Measurements from ENCODE around the gene CHRNE. TPM values are rescaled to one million over a fixed set of nuclear protein-coding genes. Genes with fewer than 3 reads are reported as not detected.

The CHRNE gene
- total and polyA plus RNA-seq, 2 of the 13 experiments (the other 11 are each of a cell fraction or from before 2014, with no cell fraction given) = 0.53 to 0.59 TPM

DNA sequence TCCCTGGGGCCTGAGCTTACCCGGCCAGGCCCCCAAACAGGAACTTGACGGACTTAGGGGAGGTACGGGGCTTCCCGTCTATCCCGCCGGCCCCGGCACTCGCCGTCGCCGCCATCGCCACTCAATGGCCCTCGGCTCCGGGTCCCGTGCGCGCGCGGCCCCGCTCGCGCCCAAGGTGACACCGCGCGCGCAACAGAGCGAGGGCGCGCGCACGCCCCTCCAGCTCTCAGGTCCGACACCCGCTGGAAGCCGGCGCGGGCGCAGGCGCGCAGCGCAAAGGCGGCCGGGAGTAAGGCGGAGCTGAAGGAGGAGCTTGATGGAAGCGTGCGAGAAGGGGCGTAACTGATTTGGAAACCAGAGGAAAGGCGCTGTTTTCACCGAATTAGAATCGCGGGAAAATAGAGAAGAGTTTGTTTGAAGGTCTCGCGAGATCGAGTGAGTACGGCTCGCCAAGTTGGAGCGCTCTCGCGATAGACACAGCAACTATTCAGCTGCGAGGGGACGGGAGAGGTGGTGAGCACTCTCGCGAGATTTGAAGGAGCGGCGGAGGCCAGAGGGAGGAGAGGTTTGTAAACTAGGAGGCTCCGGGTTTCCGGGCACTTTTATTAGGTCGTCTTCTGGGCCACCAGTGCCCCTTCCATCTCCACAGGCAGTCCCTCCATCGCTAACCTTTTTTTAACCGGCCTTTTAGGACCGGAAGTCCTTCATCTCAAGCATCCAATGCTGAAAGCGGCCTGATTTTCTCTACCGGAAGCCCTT is 37.1 kb upstream of the CHRNE start, which contains the start of the genes RNF167 and SLC25A11 (continued):
- TF ChIP-seq, protein P1, sequence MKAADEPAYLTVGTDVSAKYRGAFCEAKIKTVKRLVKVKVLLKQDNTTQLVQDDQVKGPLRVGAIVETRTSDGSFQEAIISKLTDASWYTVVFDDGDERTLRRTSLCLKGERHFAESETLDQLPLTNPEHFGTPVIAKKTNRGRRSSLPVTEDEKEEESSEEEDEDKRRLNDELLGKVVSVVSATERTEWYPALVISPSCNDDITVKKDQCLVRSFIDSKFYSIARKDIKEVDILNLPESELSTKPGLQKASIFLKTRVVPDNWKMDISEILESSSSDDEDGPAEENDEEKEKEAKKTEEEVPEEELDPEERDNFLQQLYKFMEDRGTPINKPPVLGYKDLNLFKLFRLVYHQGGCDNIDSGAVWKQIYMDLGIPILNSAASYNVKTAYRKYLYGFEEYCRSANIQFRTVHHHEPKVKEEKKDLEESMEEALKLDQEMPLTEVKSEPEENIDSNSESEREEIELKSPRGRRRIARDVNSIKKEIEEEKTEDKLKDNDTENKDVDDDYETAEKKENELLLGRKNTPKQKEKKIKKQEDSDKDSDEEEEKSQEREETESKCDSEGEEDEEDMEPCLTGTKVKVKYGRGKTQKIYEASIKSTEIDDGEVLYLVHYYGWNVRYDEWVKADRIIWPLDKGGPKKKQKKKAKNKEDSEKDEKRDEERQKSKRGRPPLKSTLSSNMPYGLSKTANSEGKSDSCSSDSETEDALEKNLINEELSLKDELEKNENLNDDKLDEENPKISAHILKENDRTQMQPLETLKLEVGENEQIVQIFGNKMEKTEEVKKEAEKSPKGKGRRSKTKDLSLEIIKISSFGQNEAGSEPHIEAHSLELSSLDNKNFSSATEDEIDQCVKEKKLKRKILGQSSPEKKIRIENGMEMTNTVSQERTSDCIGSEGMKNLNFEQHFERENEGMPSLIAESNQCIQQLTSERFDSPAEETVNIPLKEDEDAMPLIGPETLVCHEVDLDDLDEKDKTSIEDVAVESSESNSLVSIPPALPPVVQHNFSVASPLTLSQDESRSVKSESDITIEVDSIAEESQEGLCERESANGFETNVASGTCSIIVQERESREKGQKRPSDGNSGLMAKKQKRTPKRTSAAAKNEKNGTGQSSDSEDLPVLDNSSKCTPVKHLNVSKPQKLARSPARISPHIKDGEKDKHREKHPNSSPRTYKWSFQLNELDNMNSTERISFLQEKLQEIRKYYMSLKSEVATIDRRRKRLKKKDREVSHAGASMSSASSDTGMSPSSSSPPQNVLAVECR (CRISPR knock-in tag; IDR thresholded peaks at IDR 0.05; ENCODE audit: borderline replicate concordance) = peak; percentile 73; the same call in 1 of the 2 replicates
- TF ChIP-seq, protein P2, sequence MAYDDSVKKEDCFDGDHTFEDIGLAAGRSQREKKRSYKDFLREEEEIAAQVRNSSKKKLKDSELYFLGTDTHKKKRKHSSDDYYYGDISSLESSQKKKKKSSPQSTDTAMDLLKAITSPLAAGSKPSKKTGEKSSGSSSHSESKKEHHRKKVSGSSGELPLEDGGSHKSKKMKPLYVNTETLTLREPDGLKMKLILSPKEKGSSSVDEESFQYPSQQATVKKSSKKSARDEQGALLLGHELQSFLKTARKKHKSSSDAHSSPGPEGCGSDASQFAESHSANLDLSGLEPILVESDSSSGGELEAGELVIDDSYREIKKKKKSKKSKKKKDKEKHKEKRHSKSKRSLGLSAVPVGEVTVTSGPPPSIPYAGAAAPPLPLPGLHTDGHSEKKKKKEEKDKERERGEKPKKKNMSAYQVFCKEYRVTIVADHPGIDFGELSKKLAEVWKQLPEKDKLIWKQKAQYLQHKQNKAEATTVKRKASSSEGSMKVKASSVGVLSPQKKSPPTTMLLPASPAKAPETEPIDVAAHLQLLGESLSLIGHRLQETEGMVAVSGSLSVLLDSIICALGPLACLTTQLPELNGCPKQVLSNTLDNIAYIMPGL (CRISPR knock-in tag; IDR thresholded peaks at IDR 0.05; ENCODE audit: borderline replicate concordance in 1 of 2, low read depth in 1 of 2) = peak; percentile 19 to 45; a peak in 1 of 4 replicates
- TF ChIP-seq ZBTB7A (CRISPR knock-in tag; IDR thresholded peaks at IDR 0.05) (no peak), BRCA1 (CRISPR knock-in tag; IDR thresholded peaks at IDR 0.05) (peak; percentile 43; the same call in 1 of the 2 replicates), ZNF33B (CRISPR knock-in tag; IDR thresholded peaks at IDR 0.05) (no peak), AGO1 (IDR thresholded peaks at IDR 0.05; ENCODE audit: low read depth, low read length, poor library complexity, severe bottlenecking) (no peak), ARID2 (CRISPR knock-in tag; IDR thresholded peaks at IDR 0.05; ENCODE audit: borderline replicate concordance) (no peak), NFE2L2 (IDR thresholded peaks at IDR 0.05; ENCODE audit: low read length) (no peak), ZNF160 (CRISPR knock-in tag; IDR thresholded peaks at IDR 0.05) (peak; percentile 65), ZSCAN22 (CRISPR knock-in tag; IDR thresholded peaks at IDR 0.05) (no peak), SYNCRIP (IDR thresholded peaks at IDR 0.05; ENCODE audit: insufficient read depth, low read depth, low read length) (no peak), ZNF766 (CRISPR knock-in tag; IDR thresholded peaks at IDR 0.05; ENCODE audit: borderline replicate concordance) (0 out of 2 replicates have a peak, but pooled peaks have one; percentile 60), ZNF446 (CRISPR knock-in tag; IDR thresholded peaks at IDR 0.05) (no peak)
- TF ChIP-seq, protein P3, sequence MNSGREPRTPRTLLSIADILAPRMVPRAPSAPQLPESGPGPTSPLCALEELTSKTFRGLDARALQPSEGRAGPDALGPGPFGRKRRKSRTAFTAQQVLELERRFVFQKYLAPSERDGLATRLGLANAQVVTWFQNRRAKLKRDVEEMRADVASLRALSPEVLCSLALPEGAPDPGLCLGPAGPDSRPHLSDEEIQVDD (CRISPR knock-in tag; IDR thresholded peaks at IDR 0.05; ENCODE audit: borderline replicate concordance) = no peak
- TF ChIP-seq, protein P4, sequence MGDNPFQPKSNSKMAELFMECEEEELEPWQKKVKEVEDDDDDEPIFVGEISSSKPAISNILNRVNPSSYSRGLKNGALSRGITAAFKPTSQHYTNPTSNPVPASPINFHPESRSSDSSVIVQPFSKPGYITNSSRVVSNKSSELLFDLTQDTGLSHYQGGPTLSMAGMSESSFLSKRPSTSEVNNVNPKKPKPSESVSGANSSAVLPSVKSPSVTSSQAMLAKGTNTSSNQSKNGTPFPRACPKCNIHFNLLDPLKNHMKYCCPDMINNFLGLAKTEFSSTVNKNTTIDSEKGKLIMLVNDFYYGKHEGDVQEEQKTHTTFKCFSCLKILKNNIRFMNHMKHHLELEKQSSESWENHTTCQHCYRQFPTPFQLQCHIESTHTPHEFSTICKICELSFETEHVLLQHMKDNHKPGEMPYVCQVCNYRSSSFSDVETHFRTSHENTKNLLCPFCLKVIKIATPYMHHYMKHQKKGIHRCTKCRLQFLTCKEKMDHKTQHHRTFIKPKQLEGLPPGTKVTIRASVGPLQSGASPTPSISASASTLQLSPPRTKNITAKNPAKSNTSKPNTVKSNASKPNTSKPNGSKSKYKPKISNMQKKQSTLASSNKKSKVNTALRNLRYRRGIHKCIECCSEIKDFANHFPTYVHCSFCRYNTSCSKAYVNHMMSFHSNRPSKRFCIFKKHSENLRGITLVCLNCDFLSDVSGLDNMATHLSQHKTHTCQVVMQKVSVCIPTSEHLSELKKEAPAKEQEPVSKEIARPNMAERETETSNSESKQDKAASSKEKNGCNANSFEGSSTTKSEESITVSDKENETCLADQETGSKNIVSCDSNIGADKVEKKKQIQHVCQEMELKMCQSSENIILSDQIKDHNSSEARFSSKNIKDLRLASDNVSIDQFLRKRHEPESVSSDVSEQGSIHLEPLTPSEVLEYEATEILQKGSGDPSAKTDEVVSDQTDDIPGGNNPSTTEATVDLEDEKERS (CRISPR knock-in tag; IDR thresholded peaks at IDR 0.05) = no peak
